GM12878 (cell line): Measurements from ENCODE around the gene PACS2. TPM values are rescaled to one million over a fixed set of nuclear protein-coding genes. Genes with fewer than 3 reads are reported as not detected.

Experiments
- ATAC-seq: fragments of 200-7000 bp; cut with Tn5 transposase; 3 replicates; pipeline ENCODE4 v1.9.1; 2020; ENCODE audit warnings: mild to moderate bottlenecking, moderate library complexity
- BruUV-seq: library from RNA; stranded (reverse); fragments of 400-500 nt; replicated peaks from 2 replicates; lab custom pipeline; 2021; lab: Mats Ljungman, UMichigan
- CTCF ChIA-PET: fragments of 300-600 bp; sonication (Branson Sonifier 250); formaldehyde crosslinking; extraction: SDS; loops from one replicate; lab custom pipeline; 2021; ENCODE audit warnings: inconsistent platforms; lab: Yijun Ruan, JAX
- POLR2A ChIA-PET: fragments of 350-600 bp; formaldehyde crosslinking; extraction: SDS; loops from one replicate; lab custom pipeline; 2021; ENCODE audit warnings: inconsistent platforms; lab: Charles Lee
- RAD21 ChIA-PET: fragments of 300-600 bp; sonication (Branson Sonifier 250); formaldehyde crosslinking; loops from one replicate; lab custom pipeline; 2023; ENCODE audit warnings: antibody characterized with exemption; ENCODE audit not compliant: unreplicated experiment; lab: Charles Lee
- SMC1A ChIA-PET: fragments of 300-600 bp; sonication (Branson Sonifier 250); formaldehyde crosslinking; loops from one replicate; lab custom pipeline; 2023; ENCODE audit not compliant: unreplicated experiment, uncharacterized antibody; lab: Charles Lee
- DNase-seq: peaks from one replicate; pipeline ENCODE4 v3.0.0-alpha.2; 2011; ENCODE audit warnings: low read depth, low spot score
- FAIRE-seq: peaks from 3 replicates; lab custom pipeline; 2011; peaks lifted over from hg19 to GRCh38; lab: Jason Lieb, UNC
- H2AFZ ChIP-seq: 2 replicates; pipeline ENCODE4 v1.6.0; 2011; ENCODE audit warnings: low read depth, low read length, control low read depth; ENCODE audit not compliant: control insufficient read depth
- H3K27ac ChIP-seq: 2 replicates; pipeline ENCODE4 v1.5.1; 2011; ENCODE audit warnings: control low read depth; ENCODE audit not compliant: control insufficient read depth, insufficient read depth
- H3K27me3 ChIP-seq, 2 experiments: replicated peaks in 1 of 2; 2 replicates each; pipeline versions ENCODE4 v1.6.0 to v1.6.1; 2011; ENCODE audit warnings: low read length in 1 of 2; ENCODE audit not compliant: control insufficient read depth in 2 of 2, insufficient read depth in 2 of 2
- H3K36me3 ChIP-seq, 2 experiments: 2 replicates each; pipeline ENCODE4 v1.5.1; 2011; ENCODE audit warnings: low read length in 1 of 2; ENCODE audit not compliant: control insufficient read depth in 2 of 2, insufficient read depth in 2 of 2
- H3K4me1 ChIP-seq: 2 replicates; pipeline ENCODE4 v1.6.1; 2011; ENCODE audit warnings: mild to moderate bottlenecking, low read length, moderate library complexity, mixed read lengths; ENCODE audit not compliant: control insufficient read depth, insufficient read depth
- H3K4me2 ChIP-seq: 2 replicates; pipeline ENCODE4 v1.6.0; 2011; ENCODE audit warnings: control low read depth; ENCODE audit not compliant: control insufficient read depth, insufficient read depth
- H3K4me3 ChIP-seq: fragments of 200-600 bp; sonication (generic); 2 replicates; pipeline ENCODE4 v1.5.1; 2016
- H3K79me2 ChIP-seq: 2 replicates; pipeline ENCODE4 v1.6.0; 2011; ENCODE audit warnings: low read length; ENCODE audit not compliant: control insufficient read depth, insufficient read depth
- H3K9ac ChIP-seq: 2 replicates; pipeline ENCODE4 v1.8.0; 2011; ENCODE audit warnings: low read length, control low read depth, mixed read lengths; ENCODE audit not compliant: control insufficient read depth, insufficient read depth
- H3K9me3 ChIP-seq: replicated peaks from 3 replicates; pipeline ENCODE4 v1.5.1; 2011; ENCODE audit warnings: mild to moderate bottlenecking, low read length; ENCODE audit not compliant: control insufficient read depth, insufficient read depth
- H4K20me1 ChIP-seq: 2 replicates; pipeline ENCODE4 v1.6.0; 2011; ENCODE audit not compliant: control insufficient read depth, insufficient read depth
- HDGF ChIP-seq: fragments of 450-650 bp; IDR thresholded peaks from 2 replicates; pipeline ENCODE4 v1.6.1; 2016; ENCODE audit warnings: antibody characterized with exemption
- NRF1 ChIP-seq: conservative IDR thresholded peaks from 2 replicates; pipeline ENCODE4 v1.6.1; 2011; ENCODE audit warnings: mild to moderate bottlenecking, low read depth, low read length, improper control_type of control experiment
- POLR2A ChIP-seq: IDR thresholded peaks from 2 replicates; pipeline ENCODE4 v1.6.1; 2011; ENCODE audit warnings: low read depth, mild to moderate bottlenecking, low read length
- WGBS: methylation state at CpG from one replicate; pipeline ENCODE4 v1.1.6; 2016; ENCODE audit warnings: low lambda C conversion rate; ENCODE audit not compliant: insufficient replicate concordance, insufficient coverage; ENCODE audit errors: missing lambda C conversion rate; 5-methylcytosine and 5-hydroxymethylcytosine counted together
- in situ Hi-C: fragments of 300-500 bp; cut with MboI; formaldehyde crosslinking; loops from 9 replicates; pipeline ENCODE4 v1.14.3; 2018; ENCODE audit warnings: mixed read lengths
- intact Hi-C: fragments of 100-400 bp; cut with micrococcal nuclease; formaldehyde crosslinking; loops from one replicate; pipeline ENCODE4 v1.14.2; 2022; ENCODE audit not compliant: unreplicated experiment
- polyA plus RNA-seq, 11 experiments: library from polyadenylated mRNA; depleted of rRNA in 4 of 11; unstranded in 6 of 11; stranded (reverse) in 5 of 11; fragments of >200 nt; fragmentation: Nextera tagmentation in 4 of 11; fragmentation: Illumina TruSeq in 1 of 11; extraction: Ambion mirVana in 4 of 11; extraction: Trizol in 1 of 11; gene quantifications; 1 replicate in 1 of 11; 2 replicates in 10 of 11; pipeline versions ENCODE4 v1.2.1 to v1.2.3, GENCODE V29; 2011 to 2016; ENCODE audit warnings: inconsistent platforms in 2 of 11, missing spikeins in 2 of 11, low read depth in 1 of 11
- total RNA-seq, 4 experiments: library from RNA; depleted of rRNA in 3 of 4; stranded (reverse); fragments of >200 nt in 3 of 4; fragmentation: Illumina TruSeq in 1 of 4; extraction: Trizol in 1 of 4; gene quantifications; 2 replicates each; pipeline versions ENCODE4 v1.2.1 to v1.2.3, GENCODE V29; 2013 to 2021
- TF ChIP-seq, protein P1 (sequence below): IDR thresholded peaks from 2 replicates; pipeline ENCODE4 v1.6.1; 2011; ENCODE audit warnings: low read depth, low read length, improper control_type of control experiment, borderline replicate concordance

Gene PACS2
- total and polyA plus RNA-seq, 10 of the 15 experiments (the other 5 are each of a cell fraction or from before 2014, with no cell fraction given) = 0.21 to 37.3 (median 9.4) TPM

DNA sequence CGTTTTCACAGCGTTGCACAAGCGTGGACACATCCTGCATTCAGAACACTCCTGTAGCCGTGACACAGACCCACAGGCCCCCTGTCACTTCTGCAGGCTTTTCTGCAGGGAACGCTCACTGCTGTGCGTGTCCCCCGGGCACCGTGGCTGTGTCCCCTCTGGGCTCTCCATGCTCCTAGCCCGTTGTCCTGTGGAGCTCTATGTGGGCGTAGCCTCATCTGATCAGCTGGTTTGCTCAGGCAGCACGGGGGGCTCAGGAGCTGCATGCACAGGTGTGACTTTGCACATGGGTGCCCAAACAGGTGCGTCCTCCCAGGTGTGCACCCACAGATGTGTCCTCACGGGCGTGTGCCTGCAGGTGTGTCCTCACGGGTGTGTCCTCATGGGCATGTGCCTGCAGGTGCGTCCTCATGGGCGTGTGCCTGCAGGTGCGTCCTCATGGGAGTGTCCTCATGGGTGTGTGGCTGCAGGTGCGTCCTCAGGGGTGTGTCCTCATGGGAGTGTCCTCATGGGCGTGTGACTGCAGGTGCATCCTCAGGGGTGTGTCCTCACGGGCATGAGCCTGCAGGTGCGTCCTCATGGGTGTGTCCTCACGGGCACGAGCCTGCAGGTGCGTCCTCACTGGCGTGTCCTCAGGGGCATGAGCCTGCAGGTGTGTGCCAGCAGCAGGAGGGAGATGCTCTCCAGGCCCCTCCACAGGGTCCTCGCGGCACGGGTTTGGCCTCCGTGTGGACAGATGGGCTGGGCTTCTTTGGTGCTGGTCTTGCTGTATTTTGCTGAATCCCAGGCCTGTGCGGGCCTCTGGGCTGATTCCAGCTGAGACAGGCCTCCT is 122.6 kb downstream of the PACS2 start:
- no peaks in the 10 kb centered on the region; the same call in 1 of the 2 replicates for H3K4me1 ChIP-seq
- 71% methylated on average over 31 of the region's 31 CpGs for WGBS
- peaks cover 0 to 17% of the 10 kb centered on the region in 2 experiments; a peak in 3 of 4 replicates for H3K36me3 ChIP-seq
- H3K4me3 ChIP-seq = no peak overlapping the region
- H4K20me1 ChIP-seq = no peaks in the 10 kb centered on the region
- no peak for ATAC-seq
- RAD21 ChIA-PET = no interaction called here
- no peak for DNase-seq
- no peak overlapping the region for H2AFZ ChIP-seq
- POLR2A ChIA-PET = no interaction called here
- TF ChIP-seq, protein P1, sequence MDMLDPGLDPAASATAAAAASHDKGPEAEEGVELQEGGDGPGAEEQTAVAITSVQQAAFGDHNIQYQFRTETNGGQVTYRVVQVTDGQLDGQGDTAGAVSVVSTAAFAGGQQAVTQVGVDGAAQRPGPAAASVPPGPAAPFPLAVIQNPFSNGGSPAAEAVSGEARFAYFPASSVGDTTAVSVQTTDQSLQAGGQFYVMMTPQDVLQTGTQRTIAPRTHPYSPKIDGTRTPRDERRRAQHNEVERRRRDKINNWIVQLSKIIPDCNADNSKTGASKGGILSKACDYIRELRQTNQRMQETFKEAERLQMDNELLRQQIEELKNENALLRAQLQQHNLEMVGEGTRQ = no peak
- peak; percentile 44 for TF ChIP-seq POLR2A
- intact Hi-C loops = no loop called here
- H3K4me2 ChIP-seq = no peak overlapping the region
- no peaks in the 10 kb centered on the region for H3K9me3 ChIP-seq
- H3K79me2 ChIP-seq = peaks cover 34% of the 10 kb centered on the region
- CTCF ChIA-PET = interaction anchor here (1.1 to 2.6 kb wide), 2 partner anchors 44 to 66 kb away, joined by 3 to 9 read pairs; no protein-coding TSS in a partner anchor
- FAIRE-seq = no peak
- H3K27ac ChIP-seq = no peak overlapping the region
- H3K27me3 ChIP-seq = no peaks in the 10 kb centered on the region
- no peak overlapping the region for H3K9ac ChIP-seq
- in situ Hi-C loops = no loop called here
- BruUV-seq = no TSS peak
- SMC1A ChIA-PET = no interaction called here

DNA sequence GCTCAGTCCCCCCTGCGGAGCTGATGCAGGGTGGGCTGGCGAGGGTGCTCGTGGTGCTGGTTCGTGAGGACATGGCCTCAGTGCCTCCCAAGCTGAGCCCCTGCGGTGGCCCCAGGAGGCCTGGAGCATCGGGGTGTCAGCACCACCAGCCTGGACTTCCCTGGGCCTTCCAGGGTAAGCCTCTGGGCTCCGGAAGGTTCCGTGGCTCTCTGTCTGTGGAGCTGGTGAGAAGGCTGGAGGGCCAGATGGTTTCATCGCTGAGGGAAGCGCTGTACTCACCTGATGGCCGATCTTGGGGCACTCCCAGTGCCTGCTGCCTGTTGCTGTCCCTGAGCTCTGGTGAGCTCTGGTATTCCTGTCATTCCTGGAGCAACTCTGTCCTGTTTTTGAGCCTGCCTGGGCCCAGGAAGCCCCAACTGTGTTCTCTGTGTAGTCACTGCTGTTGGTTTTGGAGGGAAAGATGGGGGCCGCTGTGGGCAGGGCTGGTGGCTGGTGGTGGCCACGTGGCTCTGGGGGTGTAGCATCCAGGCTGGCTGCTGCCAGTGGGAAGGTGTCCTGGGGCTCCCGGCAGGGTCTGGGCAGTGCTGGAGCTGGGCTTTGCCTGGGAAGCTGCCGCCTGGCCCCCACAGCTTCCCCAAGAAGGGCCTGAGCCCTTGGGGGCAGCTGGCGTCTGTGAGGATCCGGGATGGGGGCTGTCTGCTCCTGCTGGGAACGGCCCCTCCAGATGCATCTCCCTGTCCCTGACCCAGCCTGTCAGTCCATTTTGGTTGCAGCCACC is 123.4 kb downstream of the PACS2 start:
- POLR2A ChIA-PET = no interaction called here

More for the DNA sequence above, 123.4 kb downstream of the PACS2 start:
- H3K79me2 ChIP-seq = peaks cover 34% of the 10 kb centered on the region
- CTCF ChIA-PET = interaction anchor here (1.0 kb wide), 1 partner anchor 54 kb away, joined by 3 read pairs; no protein-coding TSS in a partner anchor
- H3K9me3 ChIP-seq = no peaks in the 10 kb centered on the region
- peaks cover 0 to 17% of the 10 kb centered on the region in 2 experiments; a peak in 3 of 4 replicates for H3K36me3 ChIP-seq
- in situ Hi-C loops = no loop called here
- no peaks in the 10 kb centered on the region for H4K20me1 ChIP-seq
- H3K9ac ChIP-seq = no peak overlapping the region
- RAD21 ChIA-PET = no interaction called here
- H3K27ac ChIP-seq = no peak overlapping the region
- WGBS = 96% methylated on average over 18 of the region's 18 CpGs
- FAIRE-seq (no peak), ATAC-seq (no peak)
- no peaks in the 10 kb centered on the region for H3K27me3 ChIP-seq
- intact Hi-C loops = no loop called here
- H3K4me1 ChIP-seq = no peaks in the 10 kb centered on the region; the same call in 1 of the 2 replicates
- SMC1A ChIA-PET = no interaction called here
- no TSS peak for BruUV-seq
- no peak overlapping the region for H2AFZ ChIP-seq
- H3K4me2 ChIP-seq = no peak overlapping the region
- TF ChIP-seq NRF1 = no peak
- no peak for TF ChIP-seq HDGF
- TF ChIP-seq POLR2A = peak; percentile 40; the same call in 1 of the 2 replicates
- TF ChIP-seq, all 136 proteins: peak for 1
- H3K4me3 ChIP-seq = no peak overlapping the region
- DNase-seq = no peak
